DND-41 (cell line): ENCODE data around the gene STT3A.

ENCODE experiments used
- CTCF ChIP-seq: IDR thresholded peaks from 2 replicates; pipeline ENCODE4 v1.5.1; 2012; ENCODE audit warnings: borderline replicate concordance, low read length, moderate library complexity, mild to moderate bottlenecking; ENCODE audit not compliant: poor library complexity, severe bottlenecking; ENCODE audit errors: extremely low read depth
- EZH2 ChIP-seq: IDR thresholded peaks from 3 replicates; pipeline ENCODE4 v1.6.1; 2012; ENCODE audit warnings: borderline replicate concordance, low read depth, mild to moderate bottlenecking, moderate library complexity, low read length, inconsistent platforms; ENCODE audit not compliant: severe bottlenecking

- TF ChIP-seq CTCF (no peak), EZH2 (no peak)
Measured at GRCh38 chr11:125625225-125625629, 32.6 kb downstream of the STT3A start.
